Head of caudate nucleus (tissue), 42 donors: ENCODE data around the gene CALHM4.

Experiments used
- DNase-seq, 42 donors: peaks; one replicate each; pipeline versions ENCODE4 v3.0.0 to v3.0.0-alpha.2; 2020 to 2021; ENCODE audit warnings: mixed read lengths in 7 of 42
- intact Hi-C: fragments of 100-400 bp; cut with DNase I; formaldehyde crosslinking; loops from one replicate; pipeline ENCODE4 v1.15.0; 2022

The CALHM4 gene, protein sequence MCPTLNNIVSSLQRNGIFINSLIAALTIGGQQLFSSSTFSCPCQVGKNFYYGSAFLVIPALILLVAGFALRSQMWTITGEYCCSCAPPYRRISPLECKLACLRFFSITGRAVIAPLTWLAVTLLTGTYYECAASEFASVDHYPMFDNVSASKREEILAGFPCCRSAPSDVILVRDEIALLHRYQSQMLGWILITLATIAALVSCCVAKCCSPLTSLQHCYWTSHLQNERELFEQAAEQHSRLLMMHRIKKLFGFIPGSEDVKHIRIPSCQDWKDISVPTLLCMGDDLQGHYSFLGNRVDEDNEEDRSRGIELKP

DNA sequence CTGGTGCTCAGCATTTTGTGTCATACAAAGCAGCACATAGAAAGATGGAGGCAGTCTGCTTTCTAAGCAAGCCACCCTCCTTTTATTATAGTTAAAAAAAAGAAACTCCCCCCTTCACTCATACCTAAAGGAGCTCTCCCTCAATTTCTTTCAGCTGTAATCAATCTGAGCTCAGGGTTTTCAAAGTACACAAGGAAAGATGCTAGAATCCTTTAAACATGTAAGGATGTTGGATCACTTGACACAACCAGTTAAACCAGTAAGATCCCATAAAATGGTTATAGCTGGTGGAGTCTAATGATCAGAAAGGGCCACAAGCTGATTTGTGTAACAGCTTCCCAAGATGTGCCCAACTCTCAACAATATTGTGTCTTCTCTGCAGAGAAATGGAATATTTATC, at the start of gene CALHM4:
Gene CALHM4 (plus strand): TSS at position 301 of the 400 bp plus-strand sequence. CDS start 43 bp downstream, at position 344.
- intact Hi-C loops = no loop called here
- no peak for DNase-seq

DNA sequence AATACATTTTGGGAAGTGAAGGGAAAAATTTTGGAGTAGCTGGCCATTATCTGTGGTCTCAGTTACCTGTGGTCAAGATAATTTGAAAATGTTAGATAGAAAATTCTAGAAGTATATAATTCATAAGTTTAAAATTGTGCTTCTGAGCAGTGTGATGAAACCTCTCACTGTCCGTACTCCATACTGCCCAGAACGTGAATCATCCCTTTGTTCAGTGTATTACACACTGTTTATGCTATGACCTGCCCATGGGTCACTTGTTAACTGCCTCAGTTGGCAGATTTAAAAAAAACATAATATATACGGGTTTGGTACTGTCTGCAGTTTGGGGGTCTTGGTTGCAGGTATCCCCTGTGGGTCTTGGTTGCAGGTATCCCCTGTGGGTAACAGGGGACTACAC, 46.2 kb upstream of the CALHM4 start:
- no peak for DNase-seq
- intact Hi-C loops = no loop called here

DNA sequence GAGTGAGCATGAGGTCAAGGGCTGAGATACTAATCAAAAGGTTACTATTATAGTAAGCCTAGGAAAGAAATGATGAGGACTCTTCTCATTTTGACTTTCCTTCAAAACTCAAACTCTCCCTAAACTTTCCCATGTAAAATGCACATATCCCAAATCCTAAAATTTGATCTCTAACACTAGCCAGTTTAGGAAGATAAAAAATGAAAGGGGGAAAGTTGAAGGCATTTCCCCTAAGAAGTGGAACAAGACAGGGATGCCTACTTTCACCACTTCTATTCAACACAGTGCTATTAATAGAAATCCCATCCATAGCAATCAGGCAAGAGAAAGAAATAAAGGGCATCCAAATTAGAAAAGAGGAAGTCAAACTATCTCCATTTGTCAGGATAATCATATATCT, 45.0 kb upstream of the CALHM4 start:
- DNase-seq = no peak
- intact Hi-C loops = no loop called here

DNA sequence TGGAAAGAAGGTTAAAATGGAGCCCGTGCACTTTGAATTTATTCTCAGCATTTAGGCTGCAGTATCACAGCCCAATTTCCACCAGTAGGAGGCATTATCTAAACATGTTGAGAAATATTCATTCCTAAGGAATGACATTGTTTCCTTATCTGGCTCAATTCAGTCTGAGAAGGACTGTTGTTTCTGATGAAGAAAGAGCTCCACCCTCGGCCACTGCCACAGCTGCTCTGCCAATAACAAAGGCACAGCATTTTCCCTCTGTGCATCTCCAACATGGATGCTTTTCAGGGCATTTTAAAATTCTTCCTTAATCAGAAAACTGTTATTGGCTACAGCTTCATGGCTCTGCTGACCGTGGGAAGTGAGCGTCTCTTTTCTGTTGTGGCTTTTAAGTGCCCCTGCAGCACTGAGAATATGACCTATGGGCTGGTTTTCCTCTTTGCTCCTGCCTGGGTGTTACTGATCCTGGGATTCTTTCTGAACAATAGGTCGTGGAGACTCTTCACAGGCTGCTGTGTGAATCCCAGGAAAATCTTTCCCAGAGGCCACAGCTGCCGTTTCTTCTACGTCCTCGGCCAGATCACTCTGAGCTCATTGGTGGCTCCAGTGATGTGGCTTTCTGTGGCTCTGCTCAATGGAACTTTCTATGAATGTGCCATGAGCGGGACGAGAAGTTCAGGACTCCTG, 42.0 kb upstream of the CALHM4 start, which contains the start of gene CALHM5:
Gene CALHM5 (plus strand): TSS at position 216 of the 687 bp plus-strand sequence. CDS start 58 bp downstream, at position 274.
- intact Hi-C loops = no loop called here
- DNase-seq = peak in 9 of 42 donors; percentile 4 to 48 (median 19)

DNA sequence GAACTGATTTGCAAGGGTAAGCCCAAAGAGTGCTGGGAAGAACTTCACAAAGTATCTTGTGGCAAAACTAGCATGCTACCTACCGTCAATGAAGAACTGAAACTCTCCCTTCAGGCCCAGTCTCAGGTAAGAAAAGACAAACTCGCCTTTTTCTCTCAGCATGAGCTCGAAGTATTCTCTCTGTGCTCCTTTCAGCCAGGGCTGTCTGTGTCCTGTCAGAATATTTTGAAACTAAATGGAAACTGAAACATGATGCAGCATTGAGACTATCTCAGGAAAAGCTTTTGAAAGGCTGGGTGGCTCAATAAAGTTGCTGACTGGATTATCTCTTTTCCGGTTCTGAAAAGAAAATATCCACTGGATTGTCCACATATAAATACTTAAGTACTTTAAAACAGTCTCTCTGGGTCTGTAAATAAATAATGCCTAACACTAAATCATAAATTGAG, 41.4 kb upstream of the CALHM4 start:
- no peak for DNase-seq
- intact Hi-C loops = no loop called here

DNA sequence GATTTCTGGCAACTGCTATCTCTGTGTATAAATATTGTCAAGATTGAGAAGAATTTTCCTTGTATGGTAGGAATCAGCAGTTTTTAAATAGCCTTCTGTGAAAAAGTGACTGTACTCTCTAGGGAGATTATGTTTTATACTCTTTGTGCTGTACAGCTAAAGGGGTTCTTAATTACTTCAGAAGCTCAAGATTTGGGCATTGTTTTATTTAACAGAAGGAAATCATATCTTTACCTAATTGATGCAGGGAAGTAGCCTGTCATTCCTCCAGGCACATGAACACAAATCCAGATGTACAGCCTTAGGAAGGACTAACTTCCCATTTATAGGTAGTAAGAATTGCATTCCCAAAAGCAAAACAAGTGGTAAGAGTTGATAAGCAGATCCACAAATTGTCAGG, 40.8 kb upstream of the CALHM4 start:
- intact Hi-C loops = no loop called here
- DNase-seq = no peak

DNA sequence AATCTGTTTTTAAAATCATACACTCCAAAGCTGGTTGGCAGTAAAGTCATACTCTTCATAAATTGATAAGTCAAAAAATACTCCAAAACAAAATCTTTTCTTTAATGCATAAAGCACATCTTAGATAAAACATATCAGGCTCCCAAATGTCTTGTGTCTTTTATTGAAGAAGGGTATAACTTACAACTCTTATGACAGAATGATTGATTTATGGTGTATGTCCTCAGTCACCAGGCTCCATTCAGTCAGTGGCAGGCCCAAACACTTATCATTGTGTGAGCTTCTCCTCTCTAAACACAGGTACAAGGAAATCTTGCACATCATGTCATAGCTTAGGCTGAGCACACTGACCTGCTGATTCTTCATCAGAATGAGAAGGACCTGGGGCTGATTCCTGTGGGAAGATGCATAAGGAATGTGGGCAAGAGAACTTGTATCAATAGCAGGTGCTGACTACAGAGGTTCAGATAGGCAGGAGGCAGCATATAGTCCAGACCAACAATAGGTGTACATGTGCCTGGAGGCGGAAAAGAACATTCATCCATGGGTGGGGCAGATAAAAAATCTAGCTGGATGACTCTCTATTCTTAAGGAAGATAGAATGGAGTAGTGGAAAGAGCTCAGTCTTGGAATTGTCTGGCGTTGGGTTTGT, 40.2 kb upstream of the CALHM4 start:
- intact Hi-C loops = no loop called here
- DNase-seq = no peak

DNA sequence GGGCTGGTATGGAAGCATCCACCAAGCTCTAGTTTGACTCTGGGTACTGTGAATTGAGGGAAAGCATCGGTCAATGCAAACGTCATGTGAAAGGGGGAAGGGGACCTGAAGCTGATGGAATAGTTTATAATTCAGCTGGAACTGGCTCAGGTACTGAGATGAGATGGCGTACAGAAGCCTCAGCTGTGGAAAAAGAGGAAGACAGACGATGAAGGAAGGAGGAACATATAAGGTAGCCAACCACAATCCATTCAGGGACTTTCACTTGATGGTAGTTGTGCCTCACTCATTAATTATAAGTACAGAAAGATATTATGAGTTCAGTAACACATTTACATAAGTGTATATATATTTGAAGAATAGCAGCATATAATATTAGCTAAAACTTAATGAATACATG, 39.4 kb upstream of the CALHM4 start:
- intact Hi-C loops = no loop called here
- DNase-seq = no peak

DNA sequence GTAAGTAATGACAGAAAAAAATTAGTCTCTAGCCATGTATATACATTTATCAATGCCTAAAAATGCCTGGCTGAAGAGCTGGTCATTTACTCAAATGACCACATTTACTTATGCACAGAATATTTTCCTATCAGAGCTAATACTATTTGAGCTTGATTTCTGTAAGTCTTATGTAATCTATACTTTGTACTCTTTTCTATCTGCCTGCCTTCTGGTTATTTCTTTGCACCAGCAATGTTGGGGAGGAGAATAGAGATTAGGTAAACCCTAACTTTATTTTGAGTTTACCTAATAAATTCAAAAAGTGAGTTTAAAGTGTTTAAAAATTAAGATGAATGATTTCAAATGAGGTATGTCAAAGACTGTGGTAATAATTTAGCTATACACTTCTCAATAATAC, 38.4 kb upstream of the CALHM4 start:
- DNase-seq = no peak
- intact Hi-C loops = no loop called here

DNA sequence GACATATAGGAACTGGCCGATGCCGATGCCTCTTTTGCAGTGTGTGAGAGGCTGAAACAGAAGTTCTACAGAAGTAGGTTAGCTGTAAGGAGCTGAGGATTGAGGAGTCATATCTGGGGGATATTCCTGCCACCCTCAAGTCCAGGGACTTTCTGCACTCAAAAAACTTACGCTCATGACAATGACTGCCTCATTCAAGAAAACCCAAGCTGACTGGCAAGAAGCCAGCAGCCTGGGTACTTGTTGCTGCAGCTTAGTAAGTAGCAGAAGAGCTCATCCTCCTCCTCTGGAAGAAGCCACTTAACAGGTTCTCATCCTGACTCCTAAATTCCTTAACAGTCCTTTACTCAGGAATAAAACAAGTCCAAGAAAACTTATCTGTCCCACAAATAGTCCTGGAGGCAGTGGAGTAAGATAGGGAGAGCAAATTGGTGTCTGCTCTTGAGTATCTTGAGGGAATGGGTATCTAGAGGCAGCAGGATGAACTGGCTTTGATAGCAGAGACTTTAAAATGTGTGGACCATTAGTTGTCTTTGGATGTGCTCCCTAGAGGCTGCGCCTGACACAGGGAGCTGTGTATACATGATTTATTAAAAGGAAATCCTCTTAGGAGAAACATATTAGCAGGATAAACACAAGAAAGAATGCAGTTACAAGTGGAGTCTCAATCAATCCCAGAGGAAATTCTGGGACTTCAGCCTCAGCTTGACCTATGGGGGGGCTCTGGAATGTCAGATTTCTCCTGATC, 34.8 kb upstream of the CALHM4 start:
- DNase-seq = no peak

DNA sequence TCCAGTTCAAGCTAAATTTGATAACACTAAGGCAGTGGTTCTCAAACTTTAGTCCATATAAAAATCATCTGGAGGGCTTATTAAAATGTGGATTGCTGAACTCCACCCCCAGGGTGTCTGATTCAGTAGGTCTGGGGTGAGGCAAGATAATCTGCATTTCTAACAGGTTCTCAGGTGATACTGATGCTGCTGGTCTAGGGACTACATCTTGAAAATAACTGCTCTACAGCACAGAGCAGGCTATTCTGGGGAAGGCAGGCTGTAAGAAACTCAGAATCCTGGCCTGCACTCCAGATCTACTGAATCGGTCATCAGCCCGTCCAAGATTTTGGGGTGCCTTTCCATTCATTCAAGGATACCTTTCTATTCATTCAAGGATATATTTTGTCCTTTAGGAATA, 30.7 kb upstream of the CALHM4 start:
- DNase-seq = no peak
- intact Hi-C loops = no loop called here

More for the DNA sequence above, 34.8 kb upstream of the CALHM4 start:
- intact Hi-C loops = no loop called here

DNA sequence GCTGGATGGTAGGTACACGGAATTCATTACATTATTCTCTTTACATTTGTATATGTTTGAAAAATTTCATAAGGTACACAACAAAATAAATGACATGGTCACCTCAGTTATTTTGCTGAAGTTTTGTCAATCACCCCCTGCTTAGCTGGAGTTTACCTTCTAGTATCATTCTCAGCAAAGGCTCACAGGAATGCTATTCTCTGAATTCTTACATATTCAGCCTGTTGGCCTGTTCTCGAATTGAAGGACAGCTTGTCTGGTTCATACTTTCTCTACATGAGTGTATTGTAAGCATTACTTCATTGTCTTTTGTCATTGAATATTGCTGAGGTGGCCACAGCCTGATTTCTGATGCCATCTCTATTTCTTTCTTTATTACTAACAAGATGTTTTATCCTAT, 29.3 kb upstream of the CALHM4 start:
- intact Hi-C loops = no loop called here
- no peak for DNase-seq

DNA sequence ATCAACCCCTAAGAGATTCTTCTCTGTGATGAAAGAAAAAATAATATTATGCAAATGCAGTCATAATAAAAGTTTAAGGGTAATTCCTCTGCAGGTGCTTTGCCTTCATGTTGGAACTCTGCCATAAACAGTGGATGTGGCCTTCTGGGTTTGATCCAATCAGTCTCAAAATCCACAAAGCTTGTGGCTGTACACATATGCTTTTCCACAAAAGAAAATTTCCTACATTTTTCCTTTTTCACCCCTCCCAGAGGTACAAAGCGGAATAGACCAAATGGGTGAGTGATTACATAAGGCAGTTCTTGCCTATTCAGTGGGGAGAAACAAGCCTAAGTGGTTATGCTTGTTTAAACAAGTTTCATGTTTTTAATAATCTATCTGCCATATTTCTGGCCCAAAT, 25.4 kb upstream of the CALHM4 start:
- intact Hi-C loops = no loop called here
- no peak for DNase-seq

DNA sequence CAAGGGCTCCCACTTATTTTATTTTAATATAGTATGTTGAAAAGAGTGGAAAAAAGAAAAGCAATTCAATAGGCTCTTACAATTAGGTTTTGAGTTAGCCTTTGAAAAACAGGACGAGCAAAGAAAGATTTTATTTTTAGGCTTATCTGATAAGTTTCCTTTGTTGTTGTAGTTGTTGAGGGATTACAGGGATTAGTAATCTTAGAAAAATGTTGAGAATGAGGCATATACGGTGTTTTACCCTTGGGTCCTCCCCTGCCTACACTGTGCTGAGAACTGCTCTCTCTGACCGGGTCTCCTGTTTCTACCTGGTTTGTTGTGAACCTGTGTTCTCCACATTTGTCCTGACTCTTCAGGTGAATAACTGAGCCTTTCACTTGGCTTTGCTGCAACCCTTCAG, 24.8 kb upstream of the CALHM4 start:
- DNase-seq = no peak
- intact Hi-C loops = no loop called here

DNA sequence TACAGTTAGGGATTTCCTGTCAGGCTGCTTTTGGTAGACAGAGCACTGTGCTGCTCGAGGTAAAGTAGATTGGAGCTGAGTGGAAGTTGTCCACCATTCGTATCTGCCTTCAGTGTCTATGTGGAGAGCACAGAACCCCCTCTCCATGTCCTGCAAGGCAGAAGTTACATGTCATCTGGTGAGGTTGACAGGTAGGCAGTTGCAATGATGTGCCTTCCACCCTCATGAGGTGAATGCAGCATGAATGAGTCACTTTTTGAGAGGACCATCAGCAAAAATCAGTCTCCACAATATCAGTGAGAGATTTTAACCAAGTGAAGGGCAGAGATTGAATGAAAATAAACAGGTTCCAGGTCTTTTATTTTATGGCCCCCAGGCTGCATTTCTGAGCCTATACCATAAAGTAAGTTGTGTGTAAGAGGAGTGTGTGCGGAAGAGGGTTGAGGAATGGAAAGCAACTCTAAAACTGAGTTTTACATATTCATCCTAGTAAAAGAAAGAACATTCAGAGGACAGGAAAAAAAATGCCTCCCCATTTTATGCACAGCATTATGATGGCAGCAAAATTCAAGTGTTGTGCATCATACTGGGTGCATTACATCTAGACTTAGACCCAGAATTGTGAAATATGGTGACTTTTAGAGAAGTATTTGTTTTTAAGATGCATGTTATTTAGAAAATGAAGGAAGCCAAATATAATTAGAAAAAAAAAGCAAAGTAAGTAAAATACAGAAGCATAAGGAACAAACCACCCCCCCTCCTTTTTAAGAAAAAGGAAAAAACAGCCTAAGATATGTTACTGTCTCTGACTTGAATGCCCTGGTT, 23.9 kb upstream of the CALHM4 start:
- intact Hi-C loops = loop anchor here (5.0 kb wide), 1 partner anchor 247 kb away; no protein-coding TSS in a partner anchor
- no peak for DNase-seq

DNA sequence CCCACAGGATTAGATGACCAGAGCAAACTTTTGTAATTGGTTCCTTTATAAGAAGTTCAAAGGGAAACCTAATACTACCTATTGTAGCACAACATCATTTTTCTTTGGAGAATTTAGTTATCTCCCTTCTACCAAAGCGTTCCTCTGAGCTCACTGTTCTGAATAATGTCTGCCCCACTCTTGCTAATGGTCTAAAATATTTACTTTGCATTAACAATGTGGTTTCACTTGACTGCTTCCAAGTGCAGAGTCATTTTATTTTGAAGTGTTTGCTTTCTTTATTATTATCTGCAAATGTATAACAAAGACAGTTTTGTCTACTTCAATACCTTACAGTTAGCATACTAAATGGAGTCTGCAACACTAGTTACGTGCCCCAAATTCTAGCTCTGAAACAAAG, 23.1 kb upstream of the CALHM4 start:
- intact Hi-C loops = loop anchor here (5.0 kb wide), 1 partner anchor 248 kb away; no protein-coding TSS in a partner anchor
- no peak for DNase-seq

DNA sequence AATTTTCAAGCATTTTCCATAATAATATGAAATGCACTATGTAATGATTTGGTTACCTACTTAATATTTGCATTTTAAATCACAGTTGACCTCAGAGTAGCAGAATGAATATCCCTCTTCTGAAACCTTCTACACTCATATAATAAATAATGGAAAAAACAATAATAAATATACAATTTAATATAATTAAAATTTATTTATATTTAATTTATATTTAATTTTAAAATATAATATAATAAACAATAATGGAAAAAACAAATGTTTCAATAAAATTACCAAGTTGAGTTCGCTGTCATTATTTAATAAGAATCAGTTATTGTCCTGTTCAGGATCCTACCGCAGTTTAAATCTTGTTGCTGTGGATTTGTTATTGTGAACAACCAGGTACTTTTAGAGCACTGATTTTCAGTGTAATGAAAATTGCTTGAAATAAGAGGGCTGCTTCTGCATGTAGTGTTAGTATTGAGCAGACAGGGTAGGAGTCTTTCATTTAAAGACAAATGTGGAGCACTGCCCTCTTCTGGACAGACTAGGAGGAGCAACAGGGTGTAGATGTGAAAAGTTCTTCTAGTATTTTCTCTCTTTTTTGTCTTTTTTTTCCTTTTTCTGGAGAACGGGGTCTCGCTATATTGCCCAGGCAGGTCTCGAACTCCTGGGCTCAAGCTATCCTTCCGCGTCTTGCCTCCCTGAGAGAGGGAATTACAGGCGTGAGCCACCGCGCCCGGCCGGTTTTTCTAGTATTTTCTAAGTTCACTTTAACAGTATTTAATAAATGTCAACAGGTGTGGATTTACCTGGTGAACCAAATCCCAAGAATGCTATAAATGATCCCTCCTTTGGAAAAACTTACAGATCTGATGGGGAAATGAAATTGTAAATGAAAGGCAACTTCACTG, 21.6 kb upstream of the CALHM4 start:
- intact Hi-C loops = loop anchor here (5.0 kb wide), 1 partner anchor 250 kb away; no protein-coding TSS in a partner anchor
- peak in 38 of 42 donors; percentile 5 to 83 (median 58) for DNase-seq
